Adrenal gland (tissue), 5 donors: ENCODE data around the gene NAP1L4.

Source experiments
- CTCF ChIP-seq, 6 experiments: fragments of 450-650 bp in 4 of 6; fragments of 200-600 bp in 2 of 6; sonication (generic) in 1 of 6; IDR thresholded peaks; 1 replicate in 5 of 6; 2 replicates in 1 of 6; pipeline versions ENCODE4 v1.5.1 to v1.8.0; 2016 to 2021; ENCODE audit warnings: antibody characterized with exemption in 6 of 6, mild to moderate bottlenecking in 2 of 6, moderate library complexity in 1 of 6
- POLR2A ChIP-seq, 2 donors: fragments of 450-650 bp; IDR thresholded peaks; one replicate each; pipeline ENCODE4 v1.6.1; 2017; ENCODE audit warnings: antibody characterized with exemption in 2 of 2, mild to moderate bottlenecking in 2 of 2, moderate library complexity in 1 of 2
- donor health status: DM: no; HTN: no; CAD: no.

GRCh38 chr11:2997406-2997805 lies 5.3 kb upstream of the NAP1L4 start:
- TF ChIP-seq CTCF (IDR thresholded peaks at IDR 0.05): no peak
- TF ChIP-seq POLR2A (IDR thresholded peaks at IDR 0.05): no peak
